K562 (cell line): ENCODE measurements around the gene UPK2. TPM values are rescaled to one million over a fixed set of nuclear protein-coding genes. Genes with fewer than 3 reads are reported as not detected.

Experiments
- ATF4 ChIP-seq: fragments of 450-650 bp; formaldehyde crosslinking; IDR thresholded peaks from 2 replicates; pipeline ENCODE4 v1.4.0; 2022; ENCODE audit warnings: mild to moderate bottlenecking, moderate library complexity
- DACH1 ChIP-seq: fragments of 450-650 bp; IDR thresholded peaks from 2 replicates; pipeline ENCODE4 v1.6.1; 2018; ENCODE audit not compliant: partially characterized antibody
- HIVEP1 ChIP-seq: fragments of 250-450 bp; sonication (Bioruptor Pico); IDR thresholded peaks from 2 replicates; pipeline ENCODE4 v1.4.0; 2020; ENCODE audit warnings: mild to moderate bottlenecking
- HNRNPL ChIP-seq: fragments of 200-400 bp; formaldehyde crosslinking; IDR thresholded peaks from 2 replicates; pipeline ENCODE4 v1.6.1; 2017; ENCODE audit warnings: low read depth, mild to moderate bottlenecking, low read length
- L3MBTL2 ChIP-seq: fragments of 450-650 bp; IDR thresholded peaks from 2 replicates; pipeline ENCODE4 v1.6.1; 2016; ENCODE audit warnings: mild to moderate bottlenecking, moderate library complexity
- MCM3 ChIP-seq: fragments of 450-650 bp; IDR thresholded peaks from 2 replicates; pipeline ENCODE4 v1.6.1; 2016
- MXI1 ChIP-seq: IDR thresholded peaks from 2 replicates; pipeline ENCODE4 v1.6.1; 2011; ENCODE audit warnings: low read depth, mild to moderate bottlenecking, improper control_type of control experiment, low read length
- PREB ChIP-seq: sonication (generic); formaldehyde crosslinking; IDR thresholded peaks from 2 replicates; pipeline ENCODE4 v1.8.1; 2023; ENCODE audit warnings: mild to moderate bottlenecking, missing genetic modification reagents
- TGIF2 ChIP-seq: sonication (generic); formaldehyde crosslinking; IDR thresholded peaks from 2 replicates; pipeline ENCODE4 v1.8.1; 2022; ENCODE audit warnings: mild to moderate bottlenecking, missing genetic modification reagents, moderate library complexity
- ZNF212 ChIP-seq: fragments of 450-650 bp; formaldehyde crosslinking; IDR thresholded peaks from 2 replicates; pipeline ENCODE4 v1.4.0; 2020; ENCODE audit warnings: mild to moderate bottlenecking
- ZNF717 ChIP-seq: fragments of 250-450 bp; sonication (Bioruptor Pico); IDR thresholded peaks from 2 replicates; pipeline ENCODE4 v1.5.0; 2021
- ZNF778 ChIP-seq: fragments of 450-650 bp; formaldehyde crosslinking; IDR thresholded peaks from 2 replicates; pipeline ENCODE4 v1.4.0; 2020; ENCODE audit warnings: mild to moderate bottlenecking, moderate library complexity
- ZSCAN29 ChIP-seq: fragments of 450-650 bp; IDR thresholded peaks from 2 replicates; pipeline ENCODE4 v1.6.1; 2017
- ZZZ3 ChIP-seq: fragments of 450-650 bp; IDR thresholded peaks from 2 replicates; pipeline ENCODE4 v1.6.1; 2016; ENCODE audit warnings: antibody characterized with exemption, mild to moderate bottlenecking, moderate library complexity
- polyA plus RNA-seq, 8 experiments: library from polyadenylated mRNA; depleted of rRNA in 4 of 8; stranded (reverse) in 5 of 8; unstranded in 3 of 8; fragments of >200 nt; fragmentation: Nextera tagmentation in 2 of 8; fragmentation: Illumina TruSeq in 1 of 8; extraction: Ambion mirVana in 2 of 8; extraction: Trizol in 1 of 8; gene quantifications; 2 replicates each; pipeline versions ENCODE4 v1.2.1 to v1.2.3, GENCODE V29; 2011 to 2014; ENCODE audit warnings: inconsistent platforms in 1 of 8, missing spikeins in 1 of 8
- total RNA-seq, 7 experiments: library from RNA; depleted of rRNA in 6 of 7; stranded (reverse); fragments of >200 nt in 6 of 7; fragmentation: Illumina TruSeq in 2 of 7; extraction: Trizol in 2 of 7; gene quantifications; 2 replicates each; pipeline versions ENCODE4 v1.2.1 to v1.2.3, GENCODE V29; 2011 to 2021; ENCODE audit warnings: low replicate concordance in 1 of 7
- TF ChIP-seq, protein P1 (sequence below): fragments of 250-450 bp; sonication (Bioruptor Pico); IDR thresholded peaks from 2 replicates; pipeline ENCODE4 v1.5.0; 2020; ENCODE audit warnings: mild to moderate bottlenecking, borderline replicate concordance
- TF ChIP-seq, protein P2 (sequence below): sonication (generic); formaldehyde crosslinking; IDR thresholded peaks from 2 replicates; pipeline ENCODE4 v1.8.0; 2022; ENCODE audit warnings: mild to moderate bottlenecking, missing genetic modification reagents
- TF ChIP-seq, protein P3 (sequence below): fragments of 450-650 bp; conservative IDR thresholded peaks from 2 replicates; pipeline ENCODE4 v1.6.1; 2016; ENCODE audit warnings: missing genetic modification characterization, low read depth, mild to moderate bottlenecking, control low read depth, missing compliant biosample characterization
- TF ChIP-seq, protein P4 (sequence below): sonication (generic); formaldehyde crosslinking; IDR thresholded peaks from 2 replicates; pipeline ENCODE4 v1.4.0; 2020; ENCODE audit warnings: mild to moderate bottlenecking, missing genetic modification reagents

Gene UPK2
- total and polyA plus RNA-seq, 9 of the 15 experiments (the other 6 are each of a cell fraction or from before 2014, with no cell fraction given): not detected

GRCh38 chr11:118928101-118928869 is 27.8 kb upstream of the UPK2 start (continued):
- TF ChIP-seq, protein P1, sequence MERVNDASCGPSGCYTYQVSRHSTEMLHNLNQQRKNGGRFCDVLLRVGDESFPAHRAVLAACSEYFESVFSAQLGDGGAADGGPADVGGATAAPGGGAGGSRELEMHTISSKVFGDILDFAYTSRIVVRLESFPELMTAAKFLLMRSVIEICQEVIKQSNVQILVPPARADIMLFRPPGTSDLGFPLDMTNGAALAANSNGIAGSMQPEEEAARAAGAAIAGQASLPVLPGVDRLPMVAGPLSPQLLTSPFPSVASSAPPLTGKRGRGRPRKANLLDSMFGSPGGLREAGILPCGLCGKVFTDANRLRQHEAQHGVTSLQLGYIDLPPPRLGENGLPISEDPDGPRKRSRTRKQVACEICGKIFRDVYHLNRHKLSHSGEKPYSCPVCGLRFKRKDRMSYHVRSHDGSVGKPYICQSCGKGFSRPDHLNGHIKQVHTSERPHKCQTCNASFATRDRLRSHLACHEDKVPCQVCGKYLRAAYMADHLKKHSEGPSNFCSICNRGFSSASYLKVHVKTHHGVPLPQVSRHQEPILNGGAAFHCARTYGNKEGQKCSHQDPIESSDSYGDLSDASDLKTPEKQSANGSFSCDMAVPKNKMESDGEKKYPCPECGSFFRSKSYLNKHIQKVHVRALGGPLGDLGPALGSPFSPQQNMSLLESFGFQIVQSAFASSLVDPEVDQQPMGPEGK (CRISPR knock-in tag): no peak
- TF ChIP-seq MCM3 (no peak), DACH1 (no peak), PREB (no peak), L3MBTL2 (peak; percentile 53), ZSCAN29 (no peak), ZNF778 (no peak), ZNF212 (CRISPR knock-in tag) (no peak), ZNF717 (CRISPR knock-in tag) (no peak), MXI1 (no peak), ATF4 (CRISPR knock-in tag) (no peak), TGIF2 (CRISPR knock-in tag) (no peak), HNRNPL (no peak), ZZZ3 (no peak), HIVEP1 (CRISPR knock-in tag) (no peak)
- TF ChIP-seq, protein P2, sequence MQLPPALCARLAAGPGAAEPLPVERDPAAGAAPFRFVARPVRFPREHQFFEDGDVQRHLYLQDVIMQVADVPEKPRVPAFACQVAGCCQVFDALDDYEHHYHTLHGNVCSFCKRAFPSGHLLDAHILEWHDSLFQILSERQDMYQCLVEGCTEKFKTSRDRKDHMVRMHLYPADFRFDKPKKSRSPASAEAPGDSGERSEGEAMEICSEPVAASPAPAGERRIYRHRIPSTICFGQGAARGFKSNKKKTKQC (CRISPR knock-in tag): no peak
- TF ChIP-seq, protein P3, sequence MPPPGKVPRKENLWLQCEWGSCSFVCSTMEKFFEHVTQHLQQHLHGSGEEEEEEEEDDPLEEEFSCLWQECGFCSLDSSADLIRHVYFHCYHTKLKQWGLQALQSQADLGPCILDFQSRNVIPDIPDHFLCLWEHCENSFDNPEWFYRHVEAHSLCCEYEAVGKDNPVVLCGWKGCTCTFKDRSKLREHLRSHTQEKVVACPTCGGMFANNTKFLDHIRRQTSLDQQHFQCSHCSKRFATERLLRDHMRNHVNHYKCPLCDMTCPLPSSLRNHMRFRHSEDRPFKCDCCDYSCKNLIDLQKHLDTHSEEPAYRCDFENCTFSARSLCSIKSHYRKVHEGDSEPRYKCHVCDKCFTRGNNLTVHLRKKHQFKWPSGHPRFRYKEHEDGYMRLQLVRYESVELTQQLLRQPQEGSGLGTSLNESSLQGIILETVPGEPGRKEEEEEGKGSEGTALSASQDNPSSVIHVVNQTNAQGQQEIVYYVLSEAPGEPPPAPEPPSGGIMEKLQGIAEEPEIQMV (tag): no peak
- TF ChIP-seq, protein P4, sequence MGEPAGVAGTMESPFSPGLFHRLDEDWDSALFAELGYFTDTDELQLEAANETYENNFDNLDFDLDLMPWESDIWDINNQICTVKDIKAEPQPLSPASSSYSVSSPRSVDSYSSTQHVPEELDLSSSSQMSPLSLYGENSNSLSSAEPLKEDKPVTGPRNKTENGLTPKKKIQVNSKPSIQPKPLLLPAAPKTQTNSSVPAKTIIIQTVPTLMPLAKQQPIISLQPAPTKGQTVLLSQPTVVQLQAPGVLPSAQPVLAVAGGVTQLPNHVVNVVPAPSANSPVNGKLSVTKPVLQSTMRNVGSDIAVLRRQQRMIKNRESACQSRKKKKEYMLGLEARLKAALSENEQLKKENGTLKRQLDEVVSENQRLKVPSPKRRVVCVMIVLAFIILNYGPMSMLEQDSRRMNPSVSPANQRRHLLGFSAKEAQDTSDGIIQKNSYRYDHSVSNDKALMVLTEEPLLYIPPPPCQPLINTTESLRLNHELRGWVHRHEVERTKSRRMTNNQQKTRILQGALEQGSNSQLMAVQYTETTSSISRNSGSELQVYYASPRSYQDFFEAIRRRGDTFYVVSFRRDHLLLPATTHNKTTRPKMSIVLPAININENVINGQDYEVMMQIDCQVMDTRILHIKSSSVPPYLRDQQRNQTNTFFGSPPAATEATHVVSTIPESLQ (CRISPR knock-in tag): no peak
